Stimulated activated CD4-positive, alpha-beta T cell treated with anti-CD3 and anti-CD28 coated beads, Interleukin-15, amount 100 ng/mL, for 48 hours (primary cell): ENCODE data around the gene PDLIM4.

ENCODE experiments used
- DNase-seq, 2 donors: peaks; one replicate each; pipeline ENCODE4 v3.0.0-alpha.2; 2020; ENCODE audit warnings: low read depth in 2 of 2

The PDLIM4 gene, protein sequence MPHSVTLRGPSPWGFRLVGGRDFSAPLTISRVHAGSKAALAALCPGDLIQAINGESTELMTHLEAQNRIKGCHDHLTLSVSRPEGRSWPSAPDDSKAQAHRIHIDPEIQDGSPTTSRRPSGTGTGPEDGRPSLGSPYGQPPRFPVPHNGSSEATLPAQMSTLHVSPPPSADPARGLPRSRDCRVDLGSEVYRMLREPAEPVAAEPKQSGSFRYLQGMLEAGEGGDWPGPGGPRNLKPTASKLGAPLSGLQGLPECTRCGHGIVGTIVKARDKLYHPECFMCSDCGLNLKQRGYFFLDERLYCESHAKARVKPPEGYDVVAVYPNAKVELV

DNA sequence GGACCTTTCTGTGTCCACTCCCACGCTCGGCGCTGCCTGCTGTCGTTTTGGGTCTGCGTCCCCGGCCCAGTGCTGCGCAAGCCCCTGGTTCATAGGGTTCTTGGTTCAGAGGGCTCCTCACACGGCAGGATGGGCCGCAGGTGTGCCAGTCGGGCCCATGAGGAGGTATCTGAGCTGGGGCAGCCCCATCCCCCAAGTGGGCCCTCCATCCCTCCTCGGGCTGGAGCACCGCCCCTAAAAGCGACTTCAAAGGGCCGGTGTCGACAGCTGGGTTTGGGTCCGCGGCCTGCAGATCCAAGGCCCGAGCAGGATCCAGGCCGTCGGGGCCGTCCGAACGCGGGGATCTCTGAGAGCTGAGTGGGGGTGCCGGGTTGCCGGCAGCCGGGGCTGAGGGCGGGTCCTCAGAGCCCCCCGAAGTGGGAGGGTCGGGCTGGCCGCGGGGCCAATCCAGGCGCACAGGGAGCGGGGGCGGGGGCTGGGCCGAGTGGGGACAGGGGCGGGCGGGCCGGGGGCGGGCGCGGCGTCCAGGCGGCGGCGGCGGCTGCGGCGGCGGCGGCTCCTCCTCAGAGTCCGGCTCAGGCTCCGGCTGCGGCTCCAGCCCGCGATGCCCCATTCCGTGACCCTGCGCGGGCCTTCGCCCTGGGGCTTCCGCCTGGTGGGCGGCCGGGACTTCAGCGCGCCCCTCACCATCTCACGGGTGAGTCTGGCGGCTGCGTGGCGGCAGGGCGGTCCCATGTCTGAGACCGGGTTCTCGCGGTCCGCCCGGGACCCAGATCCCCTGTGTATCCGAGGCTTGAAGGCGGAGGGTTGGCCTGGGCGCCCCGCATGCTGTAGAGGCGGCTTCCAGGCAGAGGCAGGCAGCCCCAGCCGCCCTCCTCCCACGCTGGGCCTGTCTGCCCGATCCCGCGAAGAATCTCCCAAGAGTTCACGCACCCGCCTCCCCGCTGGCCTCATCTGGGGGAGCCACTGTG, at the start of gene PDLIM4:
TSS of gene PDLIM4 (plus strand) at position 566 of the 971 bp plus-strand sequence. CDS start at position 605, 39 bp downstream.
- no peak for DNase-seq

- no peak for DNase-seq
Observed at GRCh38 chr5:132207778-132208177, 49.7 kb upstream of the PDLIM4 start.

GRCh38 chr5:132209131-132209530, 48.4 kb upstream of the PDLIM4 start:
- DNase-seq, result no peak

- DNase-seq, result no peak
Observed at GRCh38 chr5:132209901-132210545, 47.5 kb upstream of the PDLIM4 start.

- no peak for DNase-seq
Observed at GRCh38 chr5:132210944-132211343, 46.6 kb upstream of the PDLIM4 start.

DNA sequence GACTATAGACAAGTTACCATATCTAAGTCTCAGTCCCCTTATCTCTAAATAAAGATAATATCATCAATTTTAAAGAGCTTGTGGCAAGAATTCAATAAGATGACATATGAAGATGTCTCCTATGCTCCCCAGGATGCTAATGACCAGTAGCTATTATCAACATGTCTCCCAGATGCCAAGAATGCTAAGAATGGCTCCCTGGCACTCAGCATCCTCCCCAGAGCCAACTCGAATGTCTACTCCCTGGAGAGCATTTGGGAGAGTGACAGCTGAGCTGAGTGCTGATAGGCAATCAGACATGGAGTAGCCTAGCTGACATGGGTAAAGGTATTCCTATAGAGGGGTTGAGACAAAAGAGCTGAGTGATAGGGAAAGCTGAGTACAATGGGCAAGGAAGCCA, 45.7 kb upstream of the PDLIM4 start:
- DNase-seq, result no peak

DNA sequence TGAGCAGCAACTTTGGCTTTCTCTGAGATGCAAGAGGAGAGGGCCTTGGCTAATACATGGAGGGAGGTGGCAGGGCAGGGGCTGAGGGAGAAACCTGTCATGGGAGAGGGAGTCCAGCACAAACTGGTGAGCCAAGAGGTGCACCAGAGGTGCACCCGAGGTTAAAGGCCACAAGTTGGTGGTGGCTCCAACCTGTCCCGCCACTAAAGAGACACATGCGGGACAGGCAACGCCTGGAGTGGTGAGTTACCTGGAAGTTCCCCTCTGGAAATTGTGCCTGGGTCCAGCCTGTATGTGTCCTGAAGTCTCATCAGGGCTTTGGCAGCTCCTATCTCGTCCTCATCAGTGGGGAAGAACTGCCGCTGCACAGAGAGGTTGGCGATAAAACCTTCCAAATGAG, 43.8 kb upstream of the PDLIM4 start:
- DNase-seq, result no peak

DNA sequence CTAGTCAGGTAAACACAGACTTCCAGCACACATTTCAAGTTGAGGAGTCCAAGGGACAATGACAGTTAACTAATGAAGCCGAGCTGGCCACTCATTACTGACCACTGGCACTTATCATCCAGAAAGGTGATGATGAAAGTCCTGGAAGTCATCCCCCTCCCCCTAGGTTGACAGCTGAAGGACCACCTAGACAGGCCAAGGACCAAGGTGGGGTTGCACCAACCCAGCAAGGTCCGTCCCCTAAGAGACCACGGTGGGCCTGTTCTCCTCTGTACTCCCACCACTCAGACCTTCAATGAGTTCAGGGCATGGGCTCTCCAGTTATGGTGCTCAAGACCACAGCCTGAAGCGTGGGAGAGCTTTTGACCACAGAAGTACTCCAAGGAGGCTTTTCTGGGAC, 43.0 kb upstream of the PDLIM4 start:
- DNase-seq, result no peak

DNA sequence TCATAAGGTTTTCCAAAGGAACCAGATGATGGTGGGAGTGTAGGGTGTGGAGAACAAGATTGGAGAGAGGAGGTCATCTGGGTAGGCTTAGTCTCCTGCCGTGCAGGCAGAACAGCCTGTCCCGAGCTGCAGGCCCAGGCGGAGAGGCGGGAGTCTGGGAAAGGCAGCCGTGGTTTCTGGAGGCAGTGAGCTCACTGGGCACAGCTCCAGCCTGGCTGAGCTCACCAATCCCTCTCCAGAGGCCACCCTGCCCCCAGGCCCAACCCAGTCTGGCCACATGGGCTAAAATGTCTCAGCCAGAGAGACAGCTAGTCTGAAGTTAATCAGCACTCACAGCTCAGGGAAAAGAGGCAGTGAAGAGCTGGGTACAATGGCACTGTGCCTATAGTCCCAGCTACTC, 42.2 kb upstream of the PDLIM4 start:
- DNase-seq, result no peak

GRCh38 chr5:132218321-132218720, 39.2 kb upstream of the PDLIM4 start:
- DNase-seq, result no peak

- no peak for DNase-seq
Observed at GRCh38 chr5:132219289-132219970, 38.1 kb upstream of the PDLIM4 start.

GRCh38 chr5:132219981-132220380, 37.5 kb upstream of the PDLIM4 start:
- no peak for DNase-seq

DNA sequence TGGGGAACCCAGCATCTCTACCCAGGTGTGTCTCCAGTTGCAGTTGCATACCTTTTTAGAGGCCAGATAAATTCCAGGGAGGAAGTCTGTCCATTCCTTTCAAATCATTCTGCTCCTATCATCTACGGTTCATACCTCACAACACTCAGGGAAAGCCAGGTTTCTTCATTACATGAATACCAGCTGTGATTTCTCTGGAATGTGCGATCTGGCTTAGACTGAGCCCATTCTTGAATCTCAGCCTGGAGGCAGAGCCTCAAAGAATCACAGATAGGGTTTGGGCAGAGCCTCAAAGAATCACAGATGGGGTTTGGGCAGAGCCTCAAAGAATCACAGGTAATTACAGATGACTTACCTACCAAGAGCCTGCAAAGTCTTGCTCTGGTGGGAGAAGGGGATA, 37.0 kb upstream of the PDLIM4 start:
- DNase-seq, result no peak

GRCh38 chr5:132221781-132222648, 35.5 kb upstream of the PDLIM4 start:
- DNase-seq, result no peak

DNA sequence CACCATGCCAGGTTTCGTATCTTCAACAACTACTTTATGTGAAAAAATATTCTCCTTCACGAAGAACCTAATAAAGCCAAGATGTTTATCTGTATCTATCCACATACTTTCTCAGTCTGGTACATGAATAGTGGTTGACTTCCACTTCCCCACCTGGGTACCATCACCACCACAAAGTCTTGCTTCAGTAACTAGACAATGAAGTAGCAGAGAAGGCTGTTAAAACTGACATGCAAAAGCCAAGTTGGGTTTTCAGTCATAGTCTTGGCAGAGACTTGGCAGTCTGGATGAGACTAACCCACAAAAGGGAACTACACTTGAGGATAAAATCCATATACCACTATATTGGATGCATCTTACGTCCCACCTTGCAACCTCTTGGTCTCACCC, 34.9 kb upstream of the PDLIM4 start:
- DNase-seq, result no peak

- DNase-seq, result no peak
Observed at GRCh38 chr5:132223861-132224260, 33.6 kb upstream of the PDLIM4 start.

GRCh38 chr5:132224716-132225115, 32.8 kb upstream of the PDLIM4 start:
- DNase-seq, result no peak

- peak; percentile 23 to 24 for DNase-seq
Observed at GRCh38 chr5:132225165-132226032, 32.1 kb upstream of the PDLIM4 start.

DNA sequence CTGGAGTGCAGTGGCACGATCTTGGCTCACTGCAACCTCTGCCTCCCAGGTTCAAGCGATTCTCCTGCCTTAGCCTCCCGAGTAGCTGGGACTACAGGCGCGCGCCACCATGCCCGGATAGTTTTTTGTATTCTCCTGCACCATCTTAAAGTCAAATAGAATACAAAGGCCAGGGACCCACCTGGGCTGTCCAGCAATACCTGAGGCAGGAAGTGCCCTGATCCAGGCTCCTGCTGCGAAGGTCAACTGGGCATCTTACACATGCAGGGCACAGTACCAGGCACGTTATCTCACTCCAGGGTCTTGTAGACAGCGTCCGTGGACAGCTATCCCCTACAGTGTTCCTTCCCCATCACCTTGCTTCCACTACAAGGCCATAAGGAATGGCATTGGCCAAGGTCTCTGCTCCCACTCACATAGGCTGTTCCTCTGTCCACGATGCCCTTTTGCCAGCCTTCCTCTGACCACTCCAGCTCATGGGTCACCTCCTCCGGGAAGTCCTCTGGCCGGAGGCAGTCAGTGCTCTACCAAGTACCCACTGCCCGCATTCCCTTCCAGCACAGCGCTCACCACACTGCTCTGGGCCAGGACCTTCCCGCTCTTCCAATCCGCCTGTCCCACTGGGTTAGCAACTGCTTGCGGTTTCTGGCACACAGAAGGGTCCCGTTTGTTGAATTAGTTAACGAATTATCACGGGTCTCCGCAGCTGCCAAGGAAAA, 30.8 kb upstream of the PDLIM4 start:
- DNase-seq, result no peak
